ENCODE data around the gene ATP6V0E1.
"Not testable (repeated sequence)": the region's sequence is repeated elsewhere in the genome, so short reads cannot be mapped to it uniquely, and the experiment has no call there.

The ATP6V0E1 gene

GRCh38 chr5:173032730-173033129 is 49.2 kb downstream of the ATP6V0E1 start:
- in situ Hi-C loops (cut with MboI; ENCODE audit: low sequenced_read_pairs): no loop called here

DNA sequence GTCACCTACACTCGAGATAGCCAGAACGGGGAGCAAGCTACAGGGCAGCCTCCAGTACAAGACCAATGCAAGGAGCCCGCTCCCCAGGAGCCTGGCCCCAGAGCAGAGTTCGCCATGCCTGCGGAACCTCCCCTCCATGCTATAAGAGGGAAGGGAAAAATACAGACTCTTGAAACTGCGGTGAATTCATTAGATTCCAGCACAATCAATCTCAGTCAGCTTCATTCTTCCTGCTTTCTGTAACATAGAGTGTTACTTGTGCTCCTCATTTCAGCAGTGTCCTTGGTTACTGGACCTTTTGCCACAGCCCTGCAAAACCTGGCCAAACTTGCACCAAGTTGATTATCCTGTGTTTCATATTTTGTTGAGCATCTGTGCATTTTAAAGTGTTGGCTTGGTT is 50.4 kb downstream of the ATP6V0E1 start:
- in situ Hi-C loops (cut with MboI; ENCODE audit: low sequenced_read_pairs): no loop called here

GRCh38 chr5:173035904-173036707 is 52.5 kb downstream of the ATP6V0E1 start:
- in situ Hi-C loops (cut with MboI; ENCODE audit: low sequenced_read_pairs): no loop called here

GRCh38 chr5:173039188-173039587 is 55.6 kb downstream of the ATP6V0E1 start:
- in situ Hi-C loops (cut with MboI; ENCODE audit: low sequenced_read_pairs): no loop called here

DNA sequence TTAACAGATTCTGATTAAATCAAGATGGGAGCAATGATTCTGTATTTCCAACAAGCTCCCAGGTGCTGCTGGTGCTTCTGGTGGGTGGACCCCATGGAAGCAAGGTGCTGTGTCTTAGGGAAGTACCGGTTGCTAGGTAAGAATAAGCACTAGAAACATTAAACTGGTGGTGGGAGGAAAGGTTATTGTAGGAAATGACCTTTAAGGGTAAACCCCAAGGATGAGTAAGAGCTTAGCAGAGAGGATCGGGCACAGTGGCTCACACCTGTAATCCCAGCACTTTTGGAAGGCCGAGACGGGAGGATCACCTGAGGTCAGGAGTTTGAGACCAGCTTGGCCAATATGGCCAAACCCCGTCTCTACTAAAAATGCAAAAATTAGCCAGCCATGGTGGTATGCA is 56.4 kb downstream of the ATP6V0E1 start:
- in situ Hi-C loops (cut with MboI; ENCODE audit: low sequenced_read_pairs): no loop called here

- in situ Hi-C loops (cut with MboI; ENCODE audit: low sequenced_read_pairs): no loop called here
Observed at GRCh38 chr5:173041881-173042762, 58.6 kb downstream of the ATP6V0E1 start.

DNA sequence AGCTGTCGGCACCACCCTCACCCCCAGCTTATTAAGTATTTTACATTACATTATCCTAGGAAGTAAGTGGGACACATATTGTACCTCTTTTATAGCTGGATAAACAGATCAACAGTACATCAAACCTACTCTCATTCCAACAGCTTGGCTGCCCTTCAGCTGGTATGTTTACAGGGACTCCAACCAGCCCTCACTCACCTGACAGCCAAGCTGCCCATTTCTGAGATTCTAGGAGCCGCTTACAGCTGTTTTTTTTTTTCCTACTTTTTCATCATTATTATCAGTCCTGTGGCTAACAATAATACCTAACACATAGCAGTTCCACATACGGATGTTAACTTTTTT is 59.2 kb downstream of the ATP6V0E1 start:
- in situ Hi-C loops (cut with MboI; ENCODE audit: low sequenced_read_pairs): no loop called here

- in situ Hi-C loops (cut with MboI; ENCODE audit: low sequenced_read_pairs): no loop called here
Observed at GRCh38 chr5:173045474-173045873, 61.9 kb downstream of the ATP6V0E1 start.

- in situ Hi-C loops (cut with MboI; ENCODE audit: low sequenced_read_pairs): not testable (repeated sequence)
Observed at GRCh38 chr5:173047096-173047837, 63.7 kb downstream of the ATP6V0E1 start.

DNA sequence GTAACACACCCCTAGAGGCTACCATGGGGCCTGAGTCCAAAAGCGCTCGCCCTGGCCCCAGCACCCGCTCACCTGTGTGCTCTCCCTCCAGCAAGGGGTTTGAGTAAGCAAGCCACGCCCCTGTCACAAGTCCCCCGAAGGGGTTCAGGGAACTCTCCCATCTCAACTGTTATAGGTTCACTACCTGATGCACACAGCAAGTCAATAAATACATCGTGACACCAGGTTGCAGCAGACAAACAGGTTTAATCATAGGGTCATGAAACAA is 64.2 kb downstream of the ATP6V0E1 start:
- in situ Hi-C loops (cut with MboI; ENCODE audit: low sequenced_read_pairs): no loop called here

- in situ Hi-C loops (cut with MboI; ENCODE audit: low sequenced_read_pairs): no loop called here
Observed at GRCh38 chr5:173050791-173051190, 67.2 kb downstream of the ATP6V0E1 start.

- in situ Hi-C loops (cut with MboI; ENCODE audit: low sequenced_read_pairs): no loop called here
Observed at GRCh38 chr5:173051746-173052145, 68.2 kb downstream of the ATP6V0E1 start.

DNA sequence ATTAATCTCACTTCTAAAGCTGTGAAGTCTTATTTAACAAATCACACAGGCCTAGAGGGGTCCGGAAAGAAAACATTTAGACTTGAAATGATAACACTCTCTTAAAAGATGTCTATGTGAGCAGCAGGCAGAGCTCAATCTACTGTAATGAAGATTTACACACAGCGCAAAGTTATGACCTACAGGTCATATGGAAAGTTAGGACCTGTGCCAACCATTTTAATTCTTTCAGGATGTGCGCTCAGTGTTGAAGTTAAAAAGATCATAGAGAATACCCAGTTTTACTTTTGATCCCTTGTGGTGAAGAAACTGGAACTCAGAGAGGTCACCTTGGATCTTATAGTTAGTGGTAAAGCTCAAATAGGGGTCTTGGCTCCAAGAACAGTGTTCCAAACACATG is 69.5 kb downstream of the ATP6V0E1 start:
- in situ Hi-C loops (cut with MboI; ENCODE audit: low sequenced_read_pairs): no loop called here

- in situ Hi-C loops (cut with MboI; ENCODE audit: low sequenced_read_pairs): no loop called here
Observed at GRCh38 chr5:173055042-173055721, 71.6 kb downstream of the ATP6V0E1 start.

DNA sequence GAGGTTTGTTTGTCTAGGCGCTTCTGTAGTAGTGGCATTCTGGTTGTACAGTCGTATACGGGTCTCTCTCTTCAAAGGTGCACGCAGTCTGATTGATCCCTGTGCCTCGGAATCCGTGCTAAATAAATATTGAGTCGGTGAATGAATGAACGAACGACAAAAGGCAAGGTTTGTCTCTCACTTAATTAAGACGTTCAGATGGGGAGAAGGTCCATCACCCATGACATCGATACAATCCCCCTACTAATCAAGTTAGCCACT is 72.1 kb downstream of the ATP6V0E1 start:
- in situ Hi-C loops (cut with MboI; ENCODE audit: low sequenced_read_pairs): no loop called here

GRCh38 chr5:173055983-173056782 is 72.6 kb downstream of the ATP6V0E1 start, which contains the start of gene CREBRF:
TSS of gene CREBRF (plus strand) at chr5:173056352. CDS start at chr5:173080776, 24,424 bp downstream.
- in situ Hi-C loops (cut with MboI; ENCODE audit: low sequenced_read_pairs): no loop called here

- in situ Hi-C loops (cut with MboI; ENCODE audit: low sequenced_read_pairs): no loop called here
Observed at GRCh38 chr5:173056783-173057061, 73.2 kb downstream of the ATP6V0E1 start.

DNA sequence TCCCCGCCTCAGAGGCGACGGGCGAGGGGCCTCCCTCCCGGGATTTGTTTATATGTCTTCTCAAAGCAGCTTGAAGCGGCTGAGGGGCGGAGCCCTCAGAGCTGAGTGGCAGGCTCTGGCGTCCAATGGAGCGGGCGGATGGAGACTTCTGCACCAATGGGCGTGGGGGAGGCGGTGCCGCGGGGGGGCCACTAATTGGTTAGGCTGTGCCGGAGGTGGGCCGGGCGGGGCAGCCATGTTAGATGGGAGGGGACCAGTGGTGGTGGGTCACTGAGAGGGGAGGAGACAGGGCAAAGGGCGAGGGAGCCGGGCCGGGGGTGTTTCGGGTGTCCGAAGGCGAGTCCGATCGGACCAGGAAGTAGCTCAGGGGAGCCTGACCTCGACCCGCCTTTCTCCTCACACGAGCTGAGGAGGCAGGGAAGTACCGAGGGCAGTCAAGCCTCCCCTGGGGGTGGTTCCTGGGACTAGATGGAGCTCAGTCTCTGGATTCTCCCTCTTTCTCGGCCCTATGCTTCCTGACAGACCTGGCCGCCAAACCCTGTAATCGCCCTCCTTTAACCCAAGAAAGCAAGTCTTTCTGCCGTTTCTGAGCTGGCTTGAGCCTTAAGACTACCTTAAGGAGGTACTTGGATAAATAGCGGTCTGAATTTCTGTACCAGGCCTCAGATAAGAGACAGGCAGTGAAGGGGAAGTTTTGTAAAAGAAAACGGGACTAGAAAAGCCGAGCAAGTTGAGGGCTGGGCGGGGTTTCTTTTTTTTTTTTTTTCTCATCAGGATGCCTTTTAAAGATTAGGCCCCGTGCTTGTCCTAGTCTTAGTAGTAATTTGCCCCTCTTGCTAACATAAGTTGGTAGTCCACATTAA is 73.7 kb downstream of the ATP6V0E1 start:
- in situ Hi-C loops (cut with MboI; ENCODE audit: low sequenced_read_pairs): no loop called here

GRCh38 chr5:173062141-173062540 is 78.6 kb downstream of the ATP6V0E1 start:
- in situ Hi-C loops (cut with MboI; ENCODE audit: low sequenced_read_pairs): no loop called here

DNA sequence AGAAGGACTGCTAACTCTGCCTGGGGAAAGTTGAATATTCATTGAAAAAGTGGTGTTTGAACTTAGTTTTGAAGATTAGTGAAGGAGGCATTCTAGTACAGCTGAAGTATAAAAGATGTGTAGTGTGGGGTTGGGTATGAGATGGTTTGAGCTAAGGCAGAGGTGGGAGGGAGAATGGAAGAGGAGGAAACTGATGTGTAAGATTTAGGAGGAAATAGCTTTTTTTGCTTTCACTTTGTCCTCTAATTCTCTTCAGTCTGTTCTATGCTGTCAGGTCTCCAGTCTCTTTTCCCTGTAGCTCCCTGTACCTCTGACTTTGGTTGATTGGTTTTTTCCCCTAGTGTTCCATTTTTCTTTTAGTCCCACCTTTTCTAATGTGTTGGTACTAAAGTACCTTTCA is 81.6 kb downstream of the ATP6V0E1 start:
- in situ Hi-C loops (cut with MboI; ENCODE audit: low sequenced_read_pairs): no loop called here

Data from hTERT RPE-1 (cell line).